ENCODE results near the gene NTM. TPM values are rescaled to one million over a fixed set of nuclear protein-coding genes. Genes with fewer than 3 reads are reported as not detected.

NTM gene
- total and polyA plus RNA-seq, 2 of the 8 experiments (the other 6 are each of a cell fraction or from before 2014, with no cell fraction given) = 13.4 to 20.0 TPM

DNA sequence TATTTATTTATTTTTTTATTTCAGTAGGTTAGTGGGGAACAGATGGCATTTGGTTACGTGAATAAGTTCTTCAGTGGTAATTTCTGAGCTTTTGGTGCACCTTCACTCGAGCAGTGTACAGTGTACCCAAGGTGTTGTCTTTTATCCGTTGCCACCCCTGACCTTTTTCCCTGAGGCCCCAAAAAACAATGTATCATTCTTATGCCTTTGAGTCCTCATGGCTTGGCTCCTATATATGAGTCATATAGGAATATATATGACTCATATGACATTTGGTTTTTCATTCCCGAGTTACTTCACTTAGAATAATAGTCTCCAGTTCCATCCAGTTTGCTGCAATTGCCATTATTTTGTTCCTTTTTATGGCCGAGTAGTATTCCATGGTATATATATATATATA is 763.9 kb downstream of the NTM start:
- Histone ChIP-seq H2BK12ac (ENCODE audit: low read depth, low read length) (no peak overlapping the region), H2BK15ac (ENCODE audit: low read length) (no peak overlapping the region), H3K27ac (ENCODE audit: low read depth, low read length) (no peak overlapping the region), H3K9ac (replicated peaks in 1 of 4; ENCODE audit: extremely low read depth in 1 of 4, low read depth in 3 of 4, low read length in 3 of 4) (no peak overlapping the region), H4K91ac (replicated peaks; ENCODE audit: insufficient read length, low read length) (no peak overlapping the region), H3K4me2 (ENCODE audit: insufficient read depth in 1 of 2, low read depth in 2 of 2, low read length in 2 of 2) (no peak overlapping the region), H3K23ac (ENCODE audit: insufficient read length) (no peak overlapping the region), H3K14ac (ENCODE audit: insufficient read length) (no peak overlapping the region), H4K5ac (ENCODE audit: insufficient read length, low read depth, low read length) (no peak overlapping the region), H2BK120ac (replicated peaks; ENCODE audit: low read depth, low read length) (no peak overlapping the region), H3K4me3 (ENCODE audit: extremely low read depth in 1 of 4, insufficient read depth in 2 of 4, low read depth in 3 of 4, low read length in 4 of 4) (no peak overlapping the region), H3K27me3 (replicated peaks in 1 of 4; ENCODE audit: control insufficient read depth in 3 of 4, extremely low read depth in 1 of 4, insufficient read depth in 3 of 4, low read length in 3 of 4) (no peaks in the 10 kb centered on the region), H3K4ac (replicated peaks; ENCODE audit: insufficient read length, low read depth, low read length) (no peak overlapping the region), H4K20me1 (replicated peaks in 1 of 2; ENCODE audit: control insufficient read depth in 1 of 2, insufficient read depth in 2 of 2, low read length in 2 of 2) (no peaks in the 10 kb centered on the region), H2BK20ac (ENCODE audit: low read length) (no peak overlapping the region), H3K79me2 (ENCODE audit: control insufficient read depth in 1 of 2, insufficient read depth in 2 of 2, low read length in 2 of 2) (no peaks in the 10 kb centered on the region), H3K18ac (ENCODE audit: extremely low read depth, low read length) (no peak overlapping the region), H3K9me3 (ENCODE audit: insufficient read depth in 2 of 2, low read depth in 1 of 2, low read length in 1 of 2) (no peaks in the 10 kb centered on the region), H3K56ac (replicated peaks; ENCODE audit: insufficient read length, low read depth, low read length) (no peak overlapping the region), H2BK5ac (ENCODE audit: low read depth, low read length) (no peak overlapping the region), H4K8ac (ENCODE audit: extremely low read depth, insufficient read depth, low read length) (no peak overlapping the region), H3K36me3 (ENCODE audit: control insufficient read depth in 2 of 4, insufficient read depth in 4 of 4, low read length in 3 of 4) (no peaks in the 10 kb centered on the region), H3K23me2 (ENCODE audit: low read depth, low read length) (no peaks in the 10 kb centered on the region; the same call in 1 of the 2 replicates), H3K79me1 (ENCODE audit: low read depth, low read length) (no peaks in the 10 kb centered on the region), H3K4me1 (replicated peaks in 1 of 4; ENCODE audit: control insufficient read depth in 3 of 4, insufficient read depth in 4 of 4, low read length in 3 of 4) (peaks cover 0 to 6% (median 2%) of the 10 kb centered on the region in 4 experiments; a peak in 2 of 7 replicates), H2AFZ (ENCODE audit: low read length) (no peak overlapping the region), H2AK5ac (ENCODE audit: low read depth, low read length) (no peak overlapping the region)
- DNase-seq (ENCODE audit: low read depth in 1 of 2, low spot score in 2 of 2) (no peak), FAIRE-seq (no peak)
- 95% methylated on average over 5 of the region's 5 CpGs; no CpG with 5 or more reads in 1 of the 2 experiments for whole genome bisulfite sequencing, 2 experiments (ENCODE audit: extremely low coverage in 1 of 2, insufficient coverage in 1 of 2, insufficient read length in 1 of 2, insufficient replicate concordance in 2 of 2, low coverage in 1 of 2, low lambda C conversion rate in 2 of 2, missing lambda C conversion rate in 1 of 2)
- POLR2A ChIA-PET (ENCODE audit: partially characterized antibody) = no interaction called here
- CTCF ChIA-PET (ENCODE audit: partially characterized antibody) = interaction anchor here (0.6 to 3.9 kb wide), 3 partner anchors 11 to 488 kb away, joined by 3 to 16 read pairs (median 4); no protein-coding TSS in a partner anchor
- no peak for TF ChIP-seq MAFK (IDR thresholded peaks at IDR 0.05; ENCODE audit: low read depth, low read length)
- TF ChIP-seq RXRA (IDR thresholded peaks at IDR 0.05; ENCODE audit: insufficient read depth, low read depth, low read length) = no peak
- TF ChIP-seq ZNF274 (IDR thresholded peaks at IDR 0.05; ENCODE audit: borderline replicate concordance, extremely low read depth, low read length) = no peak
- TF ChIP-seq EP300 (IDR thresholded peaks at IDR 0.05; ENCODE audit: borderline replicate concordance in 1 of 2, low read depth in 2 of 2, low read length in 2 of 2) = no peak
- TF ChIP-seq GABPA (IDR thresholded peaks at IDR 0.05; ENCODE audit: borderline replicate concordance, insufficient read depth, low read length) = no peak
- no peak for TF ChIP-seq SIN3A (conservative IDR thresholded peaks at IDR 0.05 in 1 of 2, IDR thresholded peaks at IDR 0.05 in 1 of 2; ENCODE audit: low read depth in 1 of 2, low read length in 2 of 2)
- TF ChIP-seq RFX5 (IDR thresholded peaks at IDR 0.05; ENCODE audit: borderline replicate concordance, low read depth, low read length) = no peak
- no peak for TF ChIP-seq TAF1 (IDR thresholded peaks at IDR 0.05; ENCODE audit: low read depth, low read length)
- TF ChIP-seq TEAD4 (IDR thresholded peaks at IDR 0.05; ENCODE audit: low read depth, low read length) = no peak
- TF ChIP-seq SP2 (IDR thresholded peaks at IDR 0.05; ENCODE audit: low read length) = no peak
- TF ChIP-seq, protein P1, sequence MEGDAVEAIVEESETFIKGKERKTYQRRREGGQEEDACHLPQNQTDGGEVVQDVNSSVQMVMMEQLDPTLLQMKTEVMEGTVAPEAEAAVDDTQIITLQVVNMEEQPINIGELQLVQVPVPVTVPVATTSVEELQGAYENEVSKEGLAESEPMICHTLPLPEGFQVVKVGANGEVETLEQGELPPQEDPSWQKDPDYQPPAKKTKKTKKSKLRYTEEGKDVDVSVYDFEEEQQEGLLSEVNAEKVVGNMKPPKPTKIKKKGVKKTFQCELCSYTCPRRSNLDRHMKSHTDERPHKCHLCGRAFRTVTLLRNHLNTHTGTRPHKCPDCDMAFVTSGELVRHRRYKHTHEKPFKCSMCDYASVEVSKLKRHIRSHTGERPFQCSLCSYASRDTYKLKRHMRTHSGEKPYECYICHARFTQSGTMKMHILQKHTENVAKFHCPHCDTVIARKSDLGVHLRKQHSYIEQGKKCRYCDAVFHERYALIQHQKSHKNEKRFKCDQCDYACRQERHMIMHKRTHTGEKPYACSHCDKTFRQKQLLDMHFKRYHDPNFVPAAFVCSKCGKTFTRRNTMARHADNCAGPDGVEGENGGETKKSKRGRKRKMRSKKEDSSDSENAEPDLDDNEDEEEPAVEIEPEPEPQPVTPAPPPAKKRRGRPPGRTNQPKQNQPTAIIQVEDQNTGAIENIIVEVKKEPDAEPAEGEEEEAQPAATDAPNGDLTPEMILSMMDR (IDR thresholded peaks at IDR 0.05; ENCODE audit: control extremely low read depth in 1 of 3, insufficient read depth in 1 of 3, low read depth in 1 of 3, low read length in 3 of 3) = no peak
- TF ChIP-seq CEBPB (IDR thresholded peaks at IDR 0.05; ENCODE audit: low read depth, low read length) = no peak
